HG03565 (cell line): Measurements from ENCODE around the gene MEF2C.

Experiments
- ATAC-seq: cut with Tn5 transposase; IDR thresholded peaks from one replicate; pipeline ENCODE4 v1.9.1; 2021; ENCODE audit warnings: mild to moderate bottlenecking, moderate library complexity; ENCODE audit not compliant: unreplicated experiment

The MEF2C gene

GRCh38 chr5:88678770-88679381 is 204.1 kb downstream of the MEF2C start:
- ATAC-seq, result no peak

- no peak for ATAC-seq
Observed at GRCh38 chr5:88677943-88678769, 204.8 kb downstream of the MEF2C start.

GRCh38 chr5:88677376-88677895 is 205.5 kb downstream of the MEF2C start:
- ATAC-seq, result no peak

GRCh38 chr5:88676637-88677375 is 206.2 kb downstream of the MEF2C start:
- ATAC-seq, result no peak

- peak; percentile 40 for ATAC-seq
Observed at GRCh38 chr5:88675708-88676636, 207.0 kb downstream of the MEF2C start.

GRCh38 chr5:88675168-88675707 is 207.7 kb downstream of the MEF2C start:
- ATAC-seq, result no peak

GRCh38 chr5:88674356-88675167 is 208.4 kb downstream of the MEF2C start:
- ATAC-seq, result peak; percentile 47

- no peak for ATAC-seq
Observed at GRCh38 chr5:88673253-88674105, 209.5 kb downstream of the MEF2C start.

- no peak for ATAC-seq
Observed at GRCh38 chr5:88672644-88673252, 210.2 kb downstream of the MEF2C start.

- ATAC-seq, result no peak
Observed at GRCh38 chr5:88671505-88672499, 211.2 kb downstream of the MEF2C start.

- ATAC-seq, result no peak
Observed at GRCh38 chr5:88671106-88671504, 211.9 kb downstream of the MEF2C start.

- no peak for ATAC-seq
Observed at GRCh38 chr5:88670461-88670860, 212.5 kb downstream of the MEF2C start.

GRCh38 chr5:88669371-88670050 is 213.5 kb downstream of the MEF2C start:
- no peak for ATAC-seq

GRCh38 chr5:88667496-88668201 is 215.3 kb downstream of the MEF2C start:
- ATAC-seq, result no peak
